Right forelimb (tissue), 1 donor: Measurements from ENCODE around the gene IZUMO2.

Source experiments
- DNase-seq: peaks from one replicate; pipeline ENCODE4 v3.0.0-alpha.2; 2018

The IZUMO2 gene

GRCh38 chr19:50162988-50163387, at the start of gene IZUMO2:
Gene IZUMO2 (minus strand): TSS chr19:50163281. CDS start chr19:50163194, 87 bp downstream.
- DNase-seq, result no peak

- no peak for DNase-seq
These were observed 47.3 kb upstream of the IZUMO2 start for GRCh38 chr19:50210425-50210824.

- DNase-seq, result no peak
These were observed 46.0 kb upstream of the IZUMO2 start for GRCh38 chr19:50209131-50209530.

GRCh38 chr19:50207730-50208129, 44.6 kb upstream of the IZUMO2 start:
- DNase-seq, result no peak

- no peak for DNase-seq
These were observed 43.1 kb upstream of the IZUMO2 start for GRCh38 chr19:50206191-50206590.

- DNase-seq, result no peak
These were observed 42.6 kb upstream of the IZUMO2 start for GRCh38 chr19:50205681-50206138.

GRCh38 chr19:50204811-50205675, 42.0 kb upstream of the IZUMO2 start:
- DNase-seq, result no peak

GRCh38 chr19:50204081-50204428, 41.0 kb upstream of the IZUMO2 start:
- DNase-seq, result no peak

- DNase-seq, result peak; percentile 87
These were observed 40.4 kb upstream of the IZUMO2 start, which contains the start of gene MYH14 for GRCh38 chr19:50203281-50204080. Gene MYH14 (plus strand): TSS chr19:50203622. CDS start chr19:50210366, 6,744 bp downstream.

- DNase-seq, result no peak
These were observed 39.8 kb upstream of the IZUMO2 start for GRCh38 chr19:50202962-50203280.

GRCh38 chr19:50202386-50202785, 39.3 kb upstream of the IZUMO2 start:
- DNase-seq, result no peak

GRCh38 chr19:50199259-50199555, 36.1 kb upstream of the IZUMO2 start:
- DNase-seq, result no peak

GRCh38 chr19:50198431-50199258, 35.6 kb upstream of the IZUMO2 start:
- DNase-seq, result no peak

GRCh38 chr19:50197348-50197747, 34.3 kb upstream of the IZUMO2 start:
- no peak for DNase-seq

- DNase-seq, result no peak
These were observed 33.3 kb upstream of the IZUMO2 start for GRCh38 chr19:50196322-50196932.

- DNase-seq, result no peak
These were observed 32.1 kb upstream of the IZUMO2 start for GRCh38 chr19:50195224-50195623.

GRCh38 chr19:50192463-50193211, 29.6 kb upstream of the IZUMO2 start:
- DNase-seq, result no peak

- peak; percentile 56 for DNase-seq
These were observed 28.1 kb upstream of the IZUMO2 start for GRCh38 chr19:50191216-50191615.

- DNase-seq, result no peak
These were observed 27.4 kb upstream of the IZUMO2 start for GRCh38 chr19:50190439-50190891.

GRCh38 chr19:50189331-50189730, 26.2 kb upstream of the IZUMO2 start:
- DNase-seq, result no peak

- no peak for DNase-seq
These were observed 24.9 kb upstream of the IZUMO2 start for GRCh38 chr19:50187937-50188336.

GRCh38 chr19:50184196-50184595, 21.1 kb upstream of the IZUMO2 start:
- no peak for DNase-seq
